NCI-H526 (cell line): Measurements from ENCODE around the gene VASH2.
"Not testable (repeated sequence)": the region's sequence is repeated elsewhere in the genome, so short reads cannot be mapped to it uniquely, and the experiment has no call there.

ENCODE experiments used
- DNase-seq, 2 experiments: peaks; one replicate each; lab custom pipeline; 2025; lab: John Stamatoyannopoulos, UW

VASH2 gene

GRCh38 chr1:212950243-212951125 lies at the start of gene VASH2:
Gene VASH2, plus strand, starts transcription at chr1:212950541. Its CDS starts 1,002 bp downstream, at chr1:212951543.
- DNase-seq: peak; percentile 77 to 87

GRCh38 chr1:212901290-212901689 lies 49.1 kb upstream of the VASH2 start:
- DNase-seq: no peak

- no peak for DNase-seq
Measured at GRCh38 chr1:212902054-212902453, 48.3 kb upstream of the VASH2 start.

GRCh38 chr1:212903664-212904063 lies 46.7 kb upstream of the VASH2 start:
- no peak for DNase-seq

- not testable (repeated sequence) for DNase-seq
Measured at GRCh38 chr1:212908071-212908470, 42.3 kb upstream of the VASH2 start.

- DNase-seq: no peak
Measured at GRCh38 chr1:212908971-212909370, 41.4 kb upstream of the VASH2 start.

- DNase-seq: no peak
Measured at GRCh38 chr1:212909652-212910063, 40.7 kb upstream of the VASH2 start.

- DNase-seq: not testable (repeated sequence)
Measured at GRCh38 chr1:212910213-212910612, 40.1 kb upstream of the VASH2 start.

GRCh38 chr1:212913638-212914037 lies 36.7 kb upstream of the VASH2 start:
- DNase-seq: not testable (repeated sequence)

GRCh38 chr1:212914110-212914509 lies 36.2 kb upstream of the VASH2 start:
- not testable (repeated sequence) for DNase-seq

- no peak for DNase-seq
Measured at GRCh38 chr1:212914789-212915188, 35.6 kb upstream of the VASH2 start.

- DNase-seq: peak in 1 of 2 experiments; percentile 11
Measured at GRCh38 chr1:212915245-212916091, 34.9 kb upstream of the VASH2 start.

GRCh38 chr1:212916481-212917133 lies 33.7 kb upstream of the VASH2 start:
- DNase-seq: peak in 1 of 2 experiments; percentile 9

- DNase-seq: no peak
Measured at GRCh38 chr1:212917134-212917485, 33.2 kb upstream of the VASH2 start.

- DNase-seq: no peak
Measured at GRCh38 chr1:212917858-212918257, 32.5 kb upstream of the VASH2 start.

- DNase-seq: peak in 1 of 2 experiments; percentile 0
Measured at GRCh38 chr1:212918824-212919223, 31.5 kb upstream of the VASH2 start.

- DNase-seq: no peak
Measured at GRCh38 chr1:212920246-212920645, 30.1 kb upstream of the VASH2 start.

- DNase-seq: no peak
Measured at GRCh38 chr1:212920896-212921295, 29.4 kb upstream of the VASH2 start.

GRCh38 chr1:212922016-212922415 lies 28.3 kb upstream of the VASH2 start:
- DNase-seq: no peak

GRCh38 chr1:212926372-212926771 lies 24.0 kb upstream of the VASH2 start:
- no peak for DNase-seq

- DNase-seq: no peak
Measured at GRCh38 chr1:212928323-212929291, 21.7 kb upstream of the VASH2 start.
